Activated CD8-positive, alpha-beta memory T cell treated with anti-CD3 and anti-CD28 coated beads, Interleukin-2, amount 50 U/mL, for 48 hours (primary cell): ENCODE results near the gene ZBP1.
A peak's percentile ranks its signal among the peaks of the same experiment; 100 is the strongest.
"Not testable (repeated sequence)": the region's sequence is repeated elsewhere in the genome, so short reads cannot be mapped to it uniquely, and the experiment has no call there.

Source experiments
- DNase-seq: peaks from one replicate; pipeline ENCODE4 v3.0.0-alpha.2; 2020

ZBP1 gene

GRCh38 chr20:57638895-57639236 lies 18.6 kb upstream of the ZBP1 start:
- no peak for DNase-seq

GRCh38 chr20:57638173-57638894 lies 18.1 kb upstream of the ZBP1 start:
- DNase-seq, result no peak

- DNase-seq, result peak; percentile 23
Observed at GRCh38 chr20:57633945-57634491, 13.8 kb upstream of the ZBP1 start.

GRCh38 chr20:57632286-57632685 lies 12.1 kb upstream of the ZBP1 start:
- no peak for DNase-seq

- DNase-seq, result no peak
Observed at GRCh38 chr20:57630061-57630460, 9.8 kb upstream of the ZBP1 start.

- DNase-seq, result peak; percentile 71
Observed at GRCh38 chr20:57629491-57629901, 9.3 kb upstream of the ZBP1 start.

- DNase-seq, result not testable (repeated sequence)
Observed at GRCh38 chr20:57628962-57629308, 8.7 kb upstream of the ZBP1 start.

GRCh38 chr20:57628047-57628961 lies 8.1 kb upstream of the ZBP1 start:
- peak; percentile 65 for DNase-seq

GRCh38 chr20:57627339-57627738 lies 7.1 kb upstream of the ZBP1 start:
- peak; percentile 50 for DNase-seq

GRCh38 chr20:57625978-57626377 lies 5.8 kb upstream of the ZBP1 start:
- no peak for DNase-seq

GRCh38 chr20:57625181-57625958 lies 5.1 kb upstream of the ZBP1 start:
- peak; percentile 40 for DNase-seq

GRCh38 chr20:57624124-57624523 lies 3.9 kb upstream of the ZBP1 start:
- no peak for DNase-seq

GRCh38 chr20:57622579-57623381 lies 2.6 kb upstream of the ZBP1 start:
- DNase-seq, result peak; percentile 85

- no peak for DNase-seq
Observed at GRCh38 chr20:57622201-57622570, 2.0 kb upstream of the ZBP1 start.

- no peak for DNase-seq
Observed at GRCh38 chr20:57621421-57622200, 1.4 kb upstream of the ZBP1 start.

GRCh38 chr20:57620999-57621398 lies 773 bp upstream of the ZBP1 start:
- no peak for DNase-seq

- DNase-seq, result no peak
Observed at GRCh38 chr20:57619051-57619831, 985 bp downstream of the ZBP1 start.

GRCh38 chr20:57618764-57619050 lies 1.5 kb downstream of the ZBP1 start:
- DNase-seq, result no peak

- DNase-seq, result peak; percentile 65
Observed at GRCh38 chr20:57618091-57618763, 2.0 kb downstream of the ZBP1 start.

GRCh38 chr20:57617079-57617795 lies 3.0 kb downstream of the ZBP1 start:
- no peak for DNase-seq
